ENCODE data around the gene NAPA.

NAPA gene

DNA sequence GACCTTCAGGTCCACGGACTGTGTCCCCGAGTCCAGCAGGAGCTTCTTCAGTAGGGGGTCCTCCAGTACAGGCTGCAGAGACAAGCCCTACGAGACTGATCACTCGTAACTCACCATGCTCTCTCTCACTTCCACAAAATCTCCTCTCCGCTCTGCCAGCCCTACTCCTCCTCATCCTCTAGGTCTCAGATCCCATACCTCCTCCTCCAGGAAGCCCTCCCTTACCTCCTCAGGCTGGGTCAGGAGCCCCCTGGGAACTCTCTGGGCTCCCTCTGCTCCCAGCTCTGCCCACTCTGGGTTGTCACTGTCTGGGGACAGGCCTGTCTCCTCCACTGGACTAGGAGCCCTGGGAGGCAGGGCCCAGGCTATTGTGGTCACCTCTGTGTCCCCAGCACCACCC, 23.9 kb upstream of the NAPA start:
- TF ChIP-seq GATA2 (IDR thresholded peaks at IDR 0.05; ENCODE audit: low read depth, low read length) (no peak), GATA3 (IDR thresholded peaks at IDR 0.05; ENCODE audit: low read depth, low read length) (no peak)

GRCh38 chr19:47537493-47537892, 22.6 kb upstream of the NAPA start:
- TF ChIP-seq GATA2 (IDR thresholded peaks at IDR 0.05; ENCODE audit: low read depth, low read length): no peak
- no peak for TF ChIP-seq GATA3 (IDR thresholded peaks at IDR 0.05; ENCODE audit: low read depth, low read length)

- no peak for TF ChIP-seq GATA2 (IDR thresholded peaks at IDR 0.05; ENCODE audit: low read depth, low read length)
- no peak for TF ChIP-seq GATA3 (IDR thresholded peaks at IDR 0.05; ENCODE audit: low read depth, low read length)
Measured at GRCh38 chr19:47534628-47535027, 19.8 kb upstream of the NAPA start.

DNA sequence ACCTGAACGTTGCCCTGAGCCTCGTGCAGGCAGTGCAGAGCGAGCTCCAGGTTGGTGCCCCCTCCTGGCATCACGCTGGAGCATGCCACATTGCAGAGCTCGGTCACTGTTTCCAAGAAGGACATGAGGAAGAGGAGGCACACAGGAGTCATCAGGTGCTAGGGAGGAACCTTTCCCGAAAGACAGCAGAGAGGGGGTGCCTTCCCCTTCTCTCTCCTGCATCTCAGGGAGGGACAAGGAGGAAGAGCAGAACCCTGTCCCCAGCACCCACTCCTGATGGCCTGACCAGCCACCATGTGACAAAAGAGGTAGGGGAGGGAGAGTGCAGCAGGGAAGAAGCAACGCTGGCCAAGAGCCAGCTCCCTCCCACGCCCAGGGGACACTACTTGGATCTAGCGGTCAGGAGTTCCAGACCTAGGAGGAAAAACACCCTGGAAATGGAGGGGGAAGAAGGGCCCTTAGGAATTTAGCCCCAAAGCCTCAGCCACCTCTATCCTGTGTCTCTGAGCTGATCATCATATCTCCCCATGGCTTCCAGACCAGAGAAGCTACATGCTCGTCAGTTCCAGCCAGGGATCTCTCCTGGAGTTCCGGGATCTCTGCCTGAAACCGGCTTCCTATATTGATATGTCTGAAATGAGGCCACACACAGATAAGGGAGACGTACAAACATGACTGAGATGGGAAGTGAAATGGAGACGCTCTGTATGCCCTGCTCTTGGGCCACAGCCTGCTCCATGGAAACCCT, 17.0 kb upstream of the NAPA start:
- TF ChIP-seq GATA3 (IDR thresholded peaks at IDR 0.05; ENCODE audit: low read depth, low read length) (no peak), GATA2 (IDR thresholded peaks at IDR 0.05; ENCODE audit: low read depth, low read length) (no peak)

DNA sequence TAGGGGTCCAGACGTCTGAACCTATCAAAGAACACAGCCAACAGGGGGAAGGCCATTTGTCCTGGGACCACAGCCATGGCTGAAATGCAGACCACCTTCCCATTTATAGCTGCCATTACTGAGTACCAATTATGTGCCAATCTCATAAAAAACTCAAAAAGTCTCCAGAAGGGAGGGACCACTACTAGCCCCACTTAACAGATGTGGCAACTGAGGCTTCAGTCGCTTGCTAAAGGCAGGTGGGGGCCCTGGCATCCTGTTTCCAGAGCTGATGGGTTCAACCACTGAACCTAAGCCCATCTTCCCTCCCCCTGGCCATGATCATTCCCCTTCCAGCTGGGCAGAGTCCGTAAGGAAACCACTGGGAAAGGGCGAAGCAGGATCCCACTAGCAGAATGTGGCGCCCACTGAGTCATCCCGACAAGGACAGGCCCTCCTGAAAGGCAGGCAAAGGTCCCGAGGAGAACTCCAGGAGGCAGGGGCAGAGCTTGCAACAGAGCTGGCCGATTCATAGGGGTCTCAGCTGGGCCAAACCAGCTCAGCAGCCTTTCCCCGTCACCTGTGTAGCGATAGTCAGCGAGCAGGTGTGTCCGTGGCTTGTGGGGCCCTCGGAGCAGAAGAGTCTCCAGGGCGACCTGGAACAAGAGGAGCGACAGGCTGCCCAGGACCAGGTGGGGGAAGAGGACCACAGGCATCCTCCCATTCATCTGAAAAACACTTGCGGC, 14.3 kb upstream of the NAPA start:
- no peak for TF ChIP-seq GATA2 (IDR thresholded peaks at IDR 0.05; ENCODE audit: low read depth, low read length)
- no peak for TF ChIP-seq GATA3 (IDR thresholded peaks at IDR 0.05; ENCODE audit: low read depth, low read length)

- no peak for TF ChIP-seq GATA2 (IDR thresholded peaks at IDR 0.05; ENCODE audit: low read depth, low read length)
- no peak for TF ChIP-seq GATA3 (IDR thresholded peaks at IDR 0.05; ENCODE audit: low read depth, low read length)
Measured at GRCh38 chr19:47526798-47527197, 11.9 kb upstream of the NAPA start.

DNA sequence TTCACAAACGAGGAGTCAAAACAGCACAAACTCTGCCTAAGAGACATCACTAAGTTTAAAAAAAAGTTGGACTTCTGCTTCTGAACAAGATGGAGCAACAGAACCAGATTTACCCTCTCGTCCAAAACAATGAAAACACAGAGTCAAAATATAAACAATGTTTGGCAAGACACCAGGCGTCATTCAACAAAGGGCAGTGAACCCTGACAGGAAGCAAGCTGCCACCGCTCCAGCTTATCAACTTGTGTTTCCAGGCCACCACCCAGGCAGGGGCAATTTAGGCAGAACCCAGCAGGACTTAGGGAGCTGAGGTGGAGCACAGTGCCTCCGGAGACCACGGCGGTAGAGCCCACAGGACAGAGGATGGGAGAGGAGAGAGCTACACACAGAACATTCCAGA, 8.6 kb upstream of the NAPA start:
- TF ChIP-seq GATA2 (IDR thresholded peaks at IDR 0.05; ENCODE audit: low read depth, low read length) (no peak), GATA3 (IDR thresholded peaks at IDR 0.05; ENCODE audit: low read depth, low read length) (no peak)

GRCh38 chr19:47521473-47522180, 6.8 kb upstream of the NAPA start:
- no peak for TF ChIP-seq GATA3 (IDR thresholded peaks at IDR 0.05; ENCODE audit: low read depth, low read length)
- TF ChIP-seq GATA2 (IDR thresholded peaks at IDR 0.05; ENCODE audit: low read depth, low read length): no peak

GRCh38 chr19:47520839-47521238, 6.0 kb upstream of the NAPA start:
- TF ChIP-seq GATA3 (IDR thresholded peaks at IDR 0.05; ENCODE audit: low read depth, low read length) (no peak), GATA2 (IDR thresholded peaks at IDR 0.05; ENCODE audit: low read depth, low read length) (no peak)

- TF ChIP-seq GATA3 (IDR thresholded peaks at IDR 0.05; ENCODE audit: low read depth, low read length): no peak
- TF ChIP-seq GATA2 (IDR thresholded peaks at IDR 0.05; ENCODE audit: low read depth, low read length): no peak
Measured at GRCh38 chr19:47520343-47520806, 5.5 kb upstream of the NAPA start.

DNA sequence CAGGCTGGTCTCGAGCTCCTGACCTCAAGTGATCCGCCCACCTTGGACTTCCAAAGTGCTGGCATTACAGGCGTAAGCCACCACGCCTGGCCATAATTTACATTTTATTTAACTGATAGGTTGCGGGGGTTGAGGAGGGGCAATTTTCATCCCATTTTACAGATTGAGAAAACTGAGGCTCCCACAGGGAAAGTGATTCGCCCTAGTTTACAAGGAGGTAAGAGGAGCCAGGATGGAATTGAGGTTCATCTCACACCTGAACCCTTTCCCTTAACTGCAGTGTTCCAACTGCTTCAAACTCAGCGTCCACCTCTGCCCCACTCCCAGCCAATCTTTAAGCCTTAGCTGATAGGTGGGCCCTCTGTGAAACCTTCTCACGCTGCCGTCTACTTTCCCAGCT, 4.0 kb upstream of the NAPA start:
- TF ChIP-seq GATA3 (IDR thresholded peaks at IDR 0.05; ENCODE audit: low read depth, low read length) (no peak), GATA2 (IDR thresholded peaks at IDR 0.05; ENCODE audit: low read depth, low read length) (no peak)

- no peak for TF ChIP-seq GATA3 (IDR thresholded peaks at IDR 0.05; ENCODE audit: low read depth, low read length)
- no peak for TF ChIP-seq GATA2 (IDR thresholded peaks at IDR 0.05; ENCODE audit: low read depth, low read length)
Measured at GRCh38 chr19:47518139-47518538, 3.3 kb upstream of the NAPA start.

GRCh38 chr19:47514151-47514868, 553 bp downstream of the NAPA start:
- TF ChIP-seq GATA3 (IDR thresholded peaks at IDR 0.05; ENCODE audit: low read depth, low read length) (no peak), GATA2 (IDR thresholded peaks at IDR 0.05; ENCODE audit: low read depth, low read length) (no peak)

GRCh38 chr19:47512948-47513319, 1.9 kb downstream of the NAPA start:
- no peak for TF ChIP-seq GATA3 (IDR thresholded peaks at IDR 0.05; ENCODE audit: low read depth, low read length)
